DMS 273 treated with DMSO at 0.1 percent for 48 hours (cell line): ENCODE data around the gene ITPKC.

Source experiments
- DNase-seq: peaks from one replicate; lab custom pipeline; 2025; lab: John Stamatoyannopoulos, UW

ITPKC gene

GRCh38 chr19:40740747-40741146 lies 23.8 kb downstream of the ITPKC start:
- DNase-seq, result no peak

GRCh38 chr19:40741527-40742390 lies 24.8 kb downstream of the ITPKC start:
- no peak for DNase-seq

GRCh38 chr19:40742477-40742876 lies 25.6 kb downstream of the ITPKC start:
- no peak for DNase-seq

- no peak for DNase-seq
Measured at GRCh38 chr19:40742886-40743285, 26.0 kb downstream of the ITPKC start.

GRCh38 chr19:40743926-40744325 lies 27.0 kb downstream of the ITPKC start:
- no peak for DNase-seq

GRCh38 chr19:40744554-40745401 lies 27.9 kb downstream of the ITPKC start:
- DNase-seq, result no peak

GRCh38 chr19:40745402-40745780 lies 28.5 kb downstream of the ITPKC start:
- DNase-seq, result no peak

GRCh38 chr19:40747536-40747935 lies 30.6 kb downstream of the ITPKC start:
- no peak for DNase-seq

- peak; percentile 99 for DNase-seq
Measured at GRCh38 chr19:40750058-40750873, 33.4 kb downstream of the ITPKC start, which contains the start of gene ACTMAP. ACTMAP (minus strand) TSS chr19:40750477; CDS start chr19:40749803, 674 bp downstream.

GRCh38 chr19:40750874-40751537 lies 34.1 kb downstream of the ITPKC start, which contains the start of gene SNRPA:
SNRPA (plus strand) TSS chr19:40751203; CDS start chr19:40751409, 206 bp downstream.
- DNase-seq, result peak; percentile 95

GRCh38 chr19:40752257-40752781 lies 35.4 kb downstream of the ITPKC start:
- DNase-seq, result no peak

- no peak for DNase-seq
Measured at GRCh38 chr19:40754611-40755247, 37.8 kb downstream of the ITPKC start.

GRCh38 chr19:40755248-40755624 lies 38.3 kb downstream of the ITPKC start:
- DNase-seq, result no peak

- no peak for DNase-seq
Measured at GRCh38 chr19:40755791-40756190, 38.9 kb downstream of the ITPKC start.

GRCh38 chr19:40756502-40757110 lies 39.7 kb downstream of the ITPKC start:
- DNase-seq, result no peak

- DNase-seq, result no peak
Measured at GRCh38 chr19:40758491-40758890, 41.6 kb downstream of the ITPKC start.

- no peak for DNase-seq
Measured at GRCh38 chr19:40759352-40759751, 42.4 kb downstream of the ITPKC start.

GRCh38 chr19:40762754-40763470 lies 46.0 kb downstream of the ITPKC start:
- DNase-seq, result no peak

GRCh38 chr19:40763526-40763925 lies 46.6 kb downstream of the ITPKC start:
- DNase-seq, result no peak

GRCh38 chr19:40763963-40764362 lies 47.1 kb downstream of the ITPKC start:
- no peak for DNase-seq
